DMS114 treated with DMSO at 0.1 percent for 48 hours (cell line): Measurements from ENCODE around the gene PCTP.

ENCODE experiments used
- DNase-seq: peaks from one replicate; lab custom pipeline; 2025; ENCODE audit not compliant: unreplicated experiment; lab: John Stamatoyannopoulos, UW

PCTP gene

DNA sequence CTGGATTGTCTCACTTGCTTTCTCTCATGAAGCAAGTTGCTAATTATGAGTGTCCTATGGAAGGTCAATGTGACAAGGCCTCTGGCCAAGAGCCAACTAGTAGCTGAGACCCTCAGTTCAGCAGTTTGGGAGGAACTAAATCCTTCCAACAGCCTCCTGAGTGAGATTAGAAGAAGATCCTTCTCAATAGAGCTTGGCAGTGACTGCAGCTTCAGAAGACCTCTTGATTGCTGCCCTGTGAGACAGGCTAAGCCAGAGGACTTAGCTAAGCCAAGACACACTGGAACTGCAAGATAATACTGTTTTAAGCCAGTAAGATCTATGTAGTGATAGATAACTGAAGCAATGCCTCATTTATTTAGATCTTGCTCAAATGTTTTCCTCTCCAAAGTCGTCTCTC is 34.3 kb downstream of the PCTP start:
- no peak for DNase-seq

- no peak for DNase-seq
Observed at GRCh38 chr17:55793272-55793671, 42.4 kb downstream of the PCTP start.

DNA sequence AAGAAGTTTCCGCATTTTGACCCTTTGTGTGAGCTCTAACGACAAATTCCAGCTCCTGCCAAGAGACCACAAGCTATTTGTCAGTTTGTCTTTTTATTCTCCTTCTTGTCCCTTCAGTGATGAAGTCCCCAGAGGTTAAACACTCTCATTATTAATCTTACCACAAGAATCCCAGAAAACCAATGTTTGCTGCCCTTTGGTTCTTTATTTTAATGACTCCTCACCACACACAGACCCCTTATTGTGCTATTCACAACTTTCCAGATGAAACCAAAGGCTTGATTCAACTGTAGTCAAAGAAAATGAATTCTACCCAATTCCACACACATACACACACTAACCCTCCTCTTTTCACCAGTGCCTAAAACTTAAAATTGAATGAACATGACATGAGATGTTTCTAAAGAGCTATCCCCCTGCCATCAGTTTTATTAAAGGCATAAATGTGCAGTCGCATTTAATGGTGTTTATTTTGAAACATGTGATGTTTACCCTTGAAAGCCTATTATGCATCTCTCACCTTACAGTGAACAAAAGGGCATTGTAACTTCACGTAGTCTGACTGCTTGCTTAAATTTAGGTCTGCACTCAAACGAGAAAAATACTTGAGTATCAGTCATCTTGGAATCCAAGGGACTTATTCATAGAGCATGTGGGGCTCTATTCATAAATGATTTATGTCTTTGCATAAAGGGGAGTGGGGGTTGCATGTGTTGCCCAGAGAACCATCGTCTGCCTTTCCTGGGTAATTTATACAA is 44.1 kb downstream of the PCTP start:
- DNase-seq = no peak

DNA sequence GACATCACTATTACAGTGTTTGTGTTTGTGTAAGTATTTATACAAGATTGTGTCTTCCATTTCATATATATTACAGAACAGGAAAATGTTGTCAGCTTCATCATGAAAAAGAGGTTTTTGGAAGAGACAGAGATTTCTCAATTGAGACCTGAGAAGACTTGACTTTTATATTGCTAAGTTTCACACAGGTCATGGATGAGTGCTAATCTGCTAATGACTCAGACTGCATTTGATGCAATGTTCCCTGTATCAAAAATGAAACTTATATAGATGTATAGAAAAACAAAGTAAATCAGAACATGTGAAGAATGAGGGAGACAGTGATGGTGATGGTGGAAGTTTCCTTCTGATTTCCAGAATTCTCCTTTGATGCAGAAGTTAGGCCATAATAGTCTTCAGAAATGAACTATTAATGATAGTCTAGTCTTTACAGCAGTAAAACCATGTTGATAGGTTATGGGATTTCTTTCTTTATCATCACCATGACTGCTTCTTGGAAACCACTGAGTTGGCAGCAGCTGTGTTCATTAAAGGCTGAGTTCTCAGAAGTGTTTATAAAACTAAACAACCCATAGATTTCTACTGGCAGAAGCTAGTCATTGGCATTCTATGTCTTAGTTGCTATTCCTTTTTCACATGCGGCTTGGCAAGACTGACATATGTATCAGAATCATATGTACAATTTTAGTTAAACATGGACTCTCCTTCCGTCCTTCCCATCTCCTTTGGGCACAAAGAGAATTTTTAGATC is 56.1 kb downstream of the PCTP start:
- no peak for DNase-seq

DNA sequence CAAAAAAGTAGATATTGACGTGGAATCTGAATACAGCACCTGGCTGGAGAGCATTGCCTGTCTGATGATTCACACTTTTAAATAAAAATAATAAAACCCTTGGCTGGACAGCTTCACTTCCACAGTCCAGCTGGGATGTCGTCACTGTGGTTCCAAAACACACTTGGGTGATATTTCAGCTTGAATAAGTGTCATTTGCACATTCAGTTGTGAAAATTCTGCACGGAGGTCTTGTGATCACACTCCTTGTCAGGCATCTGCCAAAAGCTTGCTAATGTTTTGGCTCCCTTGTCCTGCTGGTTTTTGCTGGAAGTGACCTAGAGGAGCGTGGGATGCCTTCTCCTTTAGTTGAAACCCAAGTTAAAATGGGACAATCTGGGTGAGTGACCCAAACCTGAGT is 60.7 kb downstream of the PCTP start:
- DNase-seq = no peak

GRCh38 chr17:55812323-55812722 is 61.5 kb downstream of the PCTP start:
- no peak for DNase-seq

DNA sequence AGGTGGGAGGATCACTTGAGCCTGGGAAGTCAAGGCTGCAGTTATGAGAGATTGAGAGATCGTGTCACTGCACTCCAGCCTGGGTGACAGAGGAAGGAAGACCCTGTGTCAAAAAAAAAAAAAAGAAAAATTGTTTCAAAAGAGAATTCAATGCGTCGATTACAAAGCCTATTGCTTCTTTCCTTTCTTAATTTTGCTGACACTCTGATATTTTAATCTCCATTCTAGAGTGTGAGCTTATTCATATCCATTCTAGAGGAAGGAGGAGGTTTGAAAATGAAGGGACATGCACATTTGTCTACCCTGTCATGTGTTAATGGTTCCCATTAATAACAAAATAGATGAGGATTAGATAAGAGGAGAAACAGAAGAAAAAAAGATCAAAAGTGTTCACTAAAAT is 63.1 kb downstream of the PCTP start:
- DNase-seq = no peak

DNA sequence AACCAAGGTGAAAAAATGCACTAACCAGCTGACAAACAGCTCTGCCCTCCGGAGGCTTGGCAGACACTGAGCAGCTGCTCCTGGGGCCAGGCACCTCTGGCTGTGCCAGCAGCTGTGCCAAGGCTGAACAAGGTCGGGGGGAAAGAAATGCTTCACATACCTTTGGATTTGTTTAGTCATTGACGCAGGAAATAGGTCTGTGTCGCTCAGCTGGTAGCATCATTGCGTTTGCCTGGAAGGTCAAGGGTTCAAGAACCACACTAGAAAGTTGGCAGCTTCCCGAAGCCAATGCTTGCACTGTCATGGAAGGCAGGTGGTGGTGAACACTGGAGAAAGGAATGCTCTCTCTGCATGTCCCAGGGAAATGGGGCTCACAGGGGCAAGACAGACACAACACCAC is 63.5 kb downstream of the PCTP start:
- DNase-seq = no peak

- DNase-seq = no peak
Observed at GRCh38 chr17:55816532-55817396, 65.9 kb downstream of the PCTP start.

DNA sequence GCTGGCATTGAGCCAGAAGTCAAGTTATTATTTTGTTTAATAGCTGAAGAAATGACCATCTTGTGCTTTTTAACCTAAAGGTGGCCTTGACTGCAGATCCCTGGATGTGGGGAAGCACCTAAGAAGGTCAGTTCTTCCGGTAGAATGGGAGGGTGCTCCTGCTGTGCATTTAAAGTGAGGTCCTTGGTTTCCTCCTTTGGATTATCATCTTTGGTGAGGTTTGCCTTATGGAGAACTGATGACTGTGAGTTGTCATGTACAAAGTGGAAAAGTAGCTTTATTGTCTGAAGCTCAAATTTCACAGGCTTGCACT is 66.5 kb downstream of the PCTP start:
- DNase-seq = no peak

DNA sequence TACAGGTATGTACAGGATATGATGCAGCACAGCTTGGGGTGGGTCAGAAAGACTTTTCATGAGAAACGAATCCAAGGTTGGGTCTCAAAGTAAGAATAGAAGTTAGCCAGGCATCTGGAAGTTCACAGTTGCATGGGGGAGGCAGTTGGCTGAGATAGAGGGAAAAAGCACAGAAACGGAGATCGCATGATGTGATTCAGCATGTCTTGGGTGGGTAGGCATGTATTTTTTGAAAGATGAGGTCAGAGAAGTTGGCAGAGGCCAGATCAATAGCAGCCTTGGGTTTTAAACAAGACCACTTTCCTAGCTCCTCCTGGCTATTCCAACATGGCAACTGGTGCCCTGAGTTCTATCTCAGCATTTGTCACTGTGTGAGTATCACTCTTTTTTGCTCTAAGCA is 67.2 kb downstream of the PCTP start:
- DNase-seq = no peak

DNA sequence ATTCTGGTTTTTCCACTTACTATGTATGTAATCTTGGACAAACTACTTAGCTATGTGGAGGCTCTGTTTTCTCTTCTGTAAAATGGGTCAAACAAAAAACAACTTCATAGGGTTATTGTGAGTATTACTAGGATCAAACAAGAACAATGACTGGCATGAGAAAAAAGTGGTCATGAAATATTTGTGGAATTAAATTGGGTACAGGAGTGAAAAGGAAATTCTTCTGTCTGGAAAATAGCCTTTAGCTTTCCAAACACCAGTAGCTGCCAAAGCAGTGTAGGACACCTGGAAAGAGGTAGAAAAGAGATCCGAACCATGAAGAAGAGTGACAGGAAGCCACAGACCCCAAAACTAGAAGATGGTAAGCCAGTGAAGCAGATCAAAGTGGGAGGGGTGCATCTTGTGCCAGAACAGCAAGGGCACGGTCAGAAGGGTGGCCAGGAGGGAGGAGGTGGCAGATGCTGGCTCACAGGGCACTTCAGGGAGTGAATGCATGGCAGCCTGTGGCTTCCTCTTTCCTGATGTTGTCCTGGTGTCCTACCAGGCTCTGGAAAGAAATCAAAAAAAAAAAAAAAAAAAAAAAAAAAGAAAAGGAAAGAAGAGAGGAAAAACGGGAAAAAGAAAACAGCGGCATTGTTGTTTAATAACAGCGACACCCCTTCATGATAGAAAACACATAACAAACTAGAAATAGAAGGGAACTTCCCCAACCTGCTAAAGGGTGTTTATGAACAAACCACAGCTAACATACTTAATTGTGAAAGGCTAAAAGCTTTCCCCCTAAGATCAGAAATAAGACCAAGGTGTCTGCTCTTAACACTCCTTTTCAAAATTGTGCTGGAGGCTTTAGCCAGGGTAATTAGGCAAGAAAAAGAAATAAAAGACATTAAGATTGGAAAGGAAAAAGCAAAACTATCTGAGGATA is 67.9 kb downstream of the PCTP start:
- no peak for DNase-seq

DNA sequence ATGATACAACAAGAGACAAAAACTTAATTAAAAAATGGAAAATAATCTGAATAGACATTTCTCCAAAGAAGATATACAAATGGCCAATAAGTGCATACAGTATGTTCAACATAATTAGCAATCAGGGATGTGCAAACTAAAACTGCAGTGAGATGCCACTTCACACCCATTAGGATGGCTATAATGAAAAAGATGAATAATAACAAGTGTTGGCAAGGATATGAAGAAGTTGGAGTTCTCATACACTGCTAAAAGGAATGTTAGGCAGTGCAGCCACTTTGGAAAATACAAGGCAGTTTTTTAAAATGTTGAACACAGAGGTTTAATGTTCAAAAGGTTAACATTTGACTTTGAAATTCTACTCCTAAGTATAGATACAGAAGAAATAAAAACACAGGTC is 69.8 kb downstream of the PCTP start:
- no peak for DNase-seq

DNA sequence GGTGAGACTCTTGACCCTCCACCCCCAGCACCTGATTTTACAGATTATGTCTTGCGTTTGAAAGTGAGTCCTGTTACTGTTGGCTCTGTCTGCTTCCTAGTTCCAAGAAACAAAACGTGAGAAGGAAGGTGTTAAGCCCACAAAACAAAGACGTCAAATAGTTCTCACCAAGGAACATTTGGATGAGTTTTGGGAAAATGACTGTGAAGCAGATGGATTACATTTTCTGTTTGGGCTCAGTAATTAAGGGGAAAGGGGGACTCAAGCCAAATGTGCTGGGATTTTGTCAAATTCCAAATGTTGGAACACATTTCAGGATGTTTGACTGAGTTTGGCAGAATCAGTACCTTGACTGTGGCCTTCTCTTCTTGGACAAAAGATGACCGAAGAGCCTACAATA is 71.2 kb downstream of the PCTP start:
- DNase-seq = no peak

DNA sequence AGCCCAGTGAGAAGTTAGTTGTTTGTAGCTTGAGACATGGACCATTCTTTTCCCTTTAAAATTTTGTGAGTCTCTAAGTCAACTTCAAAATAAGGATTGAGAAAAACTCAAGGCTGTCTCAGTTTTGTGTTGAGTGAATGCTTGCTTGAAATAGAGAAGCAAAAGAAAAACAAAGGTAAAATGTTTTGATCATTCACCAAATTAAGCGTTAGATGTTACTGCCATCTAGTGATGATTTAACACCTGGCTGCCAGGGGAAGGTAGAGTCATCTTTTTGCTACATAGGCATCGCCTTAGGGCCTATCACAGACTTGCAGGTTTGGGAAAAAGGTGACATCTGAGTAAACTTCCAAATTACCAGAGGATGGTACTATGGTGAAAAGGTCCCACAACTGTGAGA is 74.4 kb downstream of the PCTP start:
- DNase-seq = no peak
